Measurements from ENCODE around the gene LRCH3.

- TF ChIP-seq CTCF (IDR thresholded peaks at IDR 0.05), result no peak
- TF ChIP-seq POLR2A (IDR thresholded peaks at IDR 0.05; ENCODE audit: low read depth), result no peak
- TF ChIP-seq POLR2AphosphoS5 (IDR thresholded peaks at IDR 0.05), result no peak
Measured at GRCh38 chr3:197749315-197749600, 41.8 kb upstream of the LRCH3 start.

Data from esophagus muscularis mucosa (tissue), 3 donors.